ENCODE measurements around the gene OR4A5. TPM values are rescaled to one million over a fixed set of nuclear protein-coding genes. Genes with fewer than 3 reads are reported as not detected.
"Not testable (repeated sequence)": the region's sequence is repeated elsewhere in the genome, so short reads cannot be mapped to it uniquely, and the experiment has no call there.

The OR4A5 gene
- total RNA-seq (2014; rRNA removed; shearing (Covaris generic)), result not detected in 2 replicates

- DNase-seq (ENCODE audit: low read depth), result not testable (repeated sequence)
These were observed at the start of gene OR4A5 for GRCh38 chr11:54706532-54706931. TSS of gene OR4A5 (plus strand) at chr11:54706832. CDS start at chr11:54706885, 53 bp downstream.

GRCh38 chr11:54720094-54720493, 13.5 kb downstream of the OR4A5 start:
- not testable (repeated sequence) for DNase-seq (ENCODE audit: low read depth)

Other genes with a start within 250 kb of the OR4A5 start
- not detected in 2 replicates for gene OR4C46, start 102.8 kb upstream of the OR4A5 start, total RNA-seq (2014; rRNA removed; shearing (Covaris generic))

Data from M059J (cell line).